Esophagus muscularis mucosa (tissue), 3 donors: Measurements from ENCODE around the gene BICC1.

ENCODE experiments used
- CTCF ChIP-seq, 3 experiments: fragments of 200-600 bp in 2 of 3; fragments of 450-650 bp in 1 of 3; sonication (generic) in 2 of 3; IDR thresholded peaks; one replicate each; pipeline ENCODE4 v1.5.1; 2017 to 2019; ENCODE audit warnings: antibody characterized with exemption in 3 of 3, mild to moderate bottlenecking in 2 of 3, moderate library complexity in 1 of 3
- POLR2A ChIP-seq: fragments of 450-650 bp; IDR thresholded peaks from one replicate; pipeline ENCODE4 v1.6.1; 2017; ENCODE audit warnings: antibody characterized with exemption, moderate library complexity, mild to moderate bottlenecking, low read depth
- POLR2AphosphoS5 ChIP-seq, 2 donors: sonication (generic); formaldehyde crosslinking; IDR thresholded peaks; one replicate each; pipeline ENCODE4 v1.6.1; 2017; ENCODE audit warnings: antibody characterized with exemption in 2 of 2

DNA sequence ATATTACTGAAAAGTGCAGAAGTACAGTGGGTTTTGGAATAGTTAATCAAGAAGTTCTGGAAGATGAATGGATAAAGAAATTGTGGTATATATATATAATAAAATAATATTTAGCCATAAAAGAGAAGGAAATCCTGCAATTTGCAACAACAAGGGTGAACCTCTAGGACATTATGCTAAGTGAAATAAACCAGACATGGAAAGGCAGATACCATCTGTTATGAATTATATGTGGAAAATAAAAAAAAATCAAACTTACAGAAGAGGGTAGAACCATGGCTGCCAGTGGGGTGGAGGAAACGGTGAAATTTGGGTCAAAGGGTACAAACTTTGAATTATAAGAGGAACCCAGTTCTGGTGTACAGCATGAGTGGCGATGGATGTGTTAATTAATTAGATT, 162.6 kb downstream of the BICC1 start:
- TF ChIP-seq POLR2AphosphoS5 (IDR thresholded peaks at IDR 0.05) = no peak
- TF ChIP-seq CTCF (IDR thresholded peaks at IDR 0.05) = no peak
- no peak for TF ChIP-seq POLR2A
